ENCODE data around the gene DPP9. TPM values are rescaled to one million over a fixed set of nuclear protein-coding genes. Genes with fewer than 3 reads are reported as not detected.

DPP9 gene
- total and polyA plus RNA-seq, 2 of the 13 experiments (the other 11 are each of a cell fraction or from before 2014, with no cell fraction given) = 8.4 to 25.8 TPM

DNA sequence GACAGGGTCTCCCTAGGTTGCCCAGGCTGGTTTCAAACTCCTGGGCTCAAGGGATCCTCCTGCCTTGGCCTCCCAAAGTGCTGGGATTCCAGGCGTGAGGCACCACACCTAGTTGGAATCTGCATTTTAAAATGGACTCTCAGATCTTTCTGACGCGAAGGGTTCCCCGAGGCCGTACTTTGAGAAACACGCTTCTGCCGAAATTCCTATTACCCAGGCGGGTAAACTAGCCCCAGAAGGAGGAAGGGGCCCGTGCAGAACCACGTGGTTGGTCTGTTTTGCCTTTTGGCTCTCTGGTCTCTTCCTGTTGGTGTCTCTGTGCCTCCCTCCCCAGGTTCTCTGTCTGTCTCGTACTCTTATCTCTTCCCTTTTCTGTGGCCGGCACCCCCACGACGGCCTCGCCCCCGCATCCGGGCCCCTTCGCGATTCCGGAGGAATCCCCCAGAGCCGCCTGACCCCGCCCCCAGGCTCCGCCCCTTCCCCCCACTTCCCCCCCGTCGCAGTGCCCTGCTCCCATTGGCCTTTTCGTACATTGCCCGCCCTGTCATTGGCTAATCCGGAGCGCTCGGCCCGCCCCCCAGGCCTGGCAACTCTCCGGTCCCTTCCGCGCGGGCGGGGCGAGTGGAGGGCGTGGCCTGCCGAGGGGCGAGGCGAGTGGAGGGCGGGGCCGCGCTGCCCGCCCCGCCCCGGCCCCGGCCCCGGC, 84.7 kb downstream of the DPP9 start, which contains the start of gene TNFAIP8L1 (continued):
- no peak for TF ChIP-seq NKX3-1 (CRISPR knock-in tag; IDR thresholded peaks at IDR 0.05)
- TF ChIP-seq FOXC1 (CRISPR knock-in tag; IDR thresholded peaks at IDR 0.05; ENCODE audit: borderline replicate concordance) = no peak; the same call in 1 of the 2 replicates
- TF ChIP-seq IRF2 (CRISPR knock-in tag; IDR thresholded peaks at IDR 0.05) = no peak
- TF ChIP-seq, protein P1, sequence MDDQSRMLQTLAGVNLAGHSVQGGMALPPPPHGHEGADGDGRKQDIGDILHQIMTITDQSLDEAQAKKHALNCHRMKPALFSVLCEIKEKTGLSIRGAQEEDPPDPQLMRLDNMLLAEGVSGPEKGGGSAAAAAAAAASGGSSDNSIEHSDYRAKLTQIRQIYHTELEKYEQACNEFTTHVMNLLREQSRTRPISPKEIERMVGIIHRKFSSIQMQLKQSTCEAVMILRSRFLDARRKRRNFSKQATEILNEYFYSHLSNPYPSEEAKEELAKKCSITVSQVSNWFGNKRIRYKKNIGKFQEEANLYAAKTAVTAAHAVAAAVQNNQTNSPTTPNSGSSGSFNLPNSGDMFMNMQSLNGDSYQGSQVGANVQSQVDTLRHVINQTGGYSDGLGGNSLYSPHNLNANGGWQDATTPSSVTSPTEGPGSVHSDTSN (CRISPR knock-in tag; IDR thresholded peaks at IDR 0.05; ENCODE audit: borderline replicate concordance) = no peak
- TF ChIP-seq ZNF850 (CRISPR knock-in tag; conservative IDR thresholded peaks at IDR 0.05) = no peak
- TF ChIP-seq, protein P2, sequence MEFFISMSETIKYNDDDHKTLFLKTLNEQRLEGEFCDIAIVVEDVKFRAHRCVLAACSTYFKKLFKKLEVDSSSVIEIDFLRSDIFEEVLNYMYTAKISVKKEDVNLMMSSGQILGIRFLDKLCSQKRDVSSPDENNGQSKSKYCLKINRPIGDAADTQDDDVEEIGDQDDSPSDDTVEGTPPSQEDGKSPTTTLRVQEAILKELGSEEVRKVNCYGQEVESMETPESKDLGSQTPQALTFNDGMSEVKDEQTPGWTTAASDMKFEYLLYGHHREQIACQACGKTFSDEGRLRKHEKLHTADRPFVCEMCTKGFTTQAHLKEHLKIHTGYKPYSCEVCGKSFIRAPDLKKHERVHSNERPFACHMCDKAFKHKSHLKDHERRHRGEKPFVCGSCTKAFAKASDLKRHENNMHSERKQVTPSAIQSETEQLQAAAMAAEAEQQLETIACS (CRISPR knock-in tag; IDR thresholded peaks at IDR 0.05) = no peak
- no peak for TF ChIP-seq NFIB (CRISPR knock-in tag; IDR thresholded peaks at IDR 0.05; ENCODE audit: borderline replicate concordance)
- TF ChIP-seq RAD51 (IDR thresholded peaks at IDR 0.05; ENCODE audit: borderline replicate concordance) = peak; percentile 20; the same call in 1 of the 2 replicates
- TF ChIP-seq, protein P3, sequence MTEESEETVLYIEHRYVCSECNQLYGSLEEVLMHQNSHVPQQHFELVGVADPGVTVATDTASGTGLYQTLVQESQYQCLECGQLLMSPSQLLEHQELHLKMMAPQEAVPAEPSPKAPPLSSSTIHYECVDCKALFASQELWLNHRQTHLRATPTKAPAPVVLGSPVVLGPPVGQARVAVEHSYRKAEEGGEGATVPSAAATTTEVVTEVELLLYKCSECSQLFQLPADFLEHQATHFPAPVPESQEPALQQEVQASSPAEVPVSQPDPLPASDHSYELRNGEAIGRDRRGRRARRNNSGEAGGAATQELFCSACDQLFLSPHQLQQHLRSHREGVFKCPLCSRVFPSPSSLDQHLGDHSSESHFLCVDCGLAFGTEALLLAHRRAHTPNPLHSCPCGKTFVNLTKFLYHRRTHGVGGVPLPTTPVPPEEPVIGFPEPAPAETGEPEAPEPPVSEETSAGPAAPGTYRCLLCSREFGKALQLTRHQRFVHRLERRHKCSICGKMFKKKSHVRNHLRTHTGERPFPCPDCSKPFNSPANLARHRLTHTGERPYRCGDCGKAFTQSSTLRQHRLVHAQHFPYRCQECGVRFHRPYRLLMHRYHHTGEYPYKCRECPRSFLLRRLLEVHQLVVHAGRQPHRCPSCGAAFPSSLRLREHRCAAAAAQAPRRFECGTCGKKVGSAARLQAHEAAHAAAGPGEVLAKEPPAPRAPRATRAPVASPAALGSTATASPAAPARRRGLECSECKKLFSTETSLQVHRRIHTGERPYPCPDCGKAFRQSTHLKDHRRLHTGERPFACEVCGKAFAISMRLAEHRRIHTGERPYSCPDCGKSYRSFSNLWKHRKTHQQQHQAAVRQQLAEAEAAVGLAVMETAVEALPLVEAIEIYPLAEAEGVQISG (CRISPR knock-in tag; IDR thresholded peaks at IDR 0.05) = no peak
- no peak for TF ChIP-seq HMGA1 (CRISPR knock-in tag; conservative IDR thresholded peaks at IDR 0.05)
- no peak for TF ChIP-seq XRCC5 (optimal IDR thresholded peaks at IDR 0.05; ENCODE audit: low read length)
- TF ChIP-seq ZFY (CRISPR knock-in tag; IDR thresholded peaks at IDR 0.05) = no peak
- TF ChIP-seq, protein P4, sequence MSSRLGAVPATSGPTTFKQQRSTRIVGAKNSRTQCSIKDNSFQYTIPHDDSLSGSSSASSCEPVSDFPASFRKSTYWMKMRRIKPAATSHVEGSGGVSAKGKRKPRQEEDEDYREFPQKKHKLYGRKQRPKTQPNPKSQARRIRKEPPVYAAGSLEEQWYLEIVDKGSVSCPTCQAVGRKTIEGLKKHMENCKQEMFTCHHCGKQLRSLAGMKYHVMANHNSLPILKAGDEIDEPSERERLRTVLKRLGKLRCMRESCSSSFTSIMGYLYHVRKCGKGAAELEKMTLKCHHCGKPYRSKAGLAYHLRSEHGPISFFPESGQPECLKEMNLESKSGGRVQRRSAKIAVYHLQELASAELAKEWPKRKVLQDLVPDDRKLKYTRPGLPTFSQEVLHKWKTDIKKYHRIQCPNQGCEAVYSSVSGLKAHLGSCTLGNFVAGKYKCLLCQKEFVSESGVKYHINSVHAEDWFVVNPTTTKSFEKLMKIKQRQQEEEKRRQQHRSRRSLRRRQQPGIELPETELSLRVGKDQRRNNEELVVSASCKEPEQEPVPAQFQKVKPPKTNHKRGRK (CRISPR knock-in tag; IDR thresholded peaks at IDR 0.05) = no peak
- TF ChIP-seq, protein P5, sequence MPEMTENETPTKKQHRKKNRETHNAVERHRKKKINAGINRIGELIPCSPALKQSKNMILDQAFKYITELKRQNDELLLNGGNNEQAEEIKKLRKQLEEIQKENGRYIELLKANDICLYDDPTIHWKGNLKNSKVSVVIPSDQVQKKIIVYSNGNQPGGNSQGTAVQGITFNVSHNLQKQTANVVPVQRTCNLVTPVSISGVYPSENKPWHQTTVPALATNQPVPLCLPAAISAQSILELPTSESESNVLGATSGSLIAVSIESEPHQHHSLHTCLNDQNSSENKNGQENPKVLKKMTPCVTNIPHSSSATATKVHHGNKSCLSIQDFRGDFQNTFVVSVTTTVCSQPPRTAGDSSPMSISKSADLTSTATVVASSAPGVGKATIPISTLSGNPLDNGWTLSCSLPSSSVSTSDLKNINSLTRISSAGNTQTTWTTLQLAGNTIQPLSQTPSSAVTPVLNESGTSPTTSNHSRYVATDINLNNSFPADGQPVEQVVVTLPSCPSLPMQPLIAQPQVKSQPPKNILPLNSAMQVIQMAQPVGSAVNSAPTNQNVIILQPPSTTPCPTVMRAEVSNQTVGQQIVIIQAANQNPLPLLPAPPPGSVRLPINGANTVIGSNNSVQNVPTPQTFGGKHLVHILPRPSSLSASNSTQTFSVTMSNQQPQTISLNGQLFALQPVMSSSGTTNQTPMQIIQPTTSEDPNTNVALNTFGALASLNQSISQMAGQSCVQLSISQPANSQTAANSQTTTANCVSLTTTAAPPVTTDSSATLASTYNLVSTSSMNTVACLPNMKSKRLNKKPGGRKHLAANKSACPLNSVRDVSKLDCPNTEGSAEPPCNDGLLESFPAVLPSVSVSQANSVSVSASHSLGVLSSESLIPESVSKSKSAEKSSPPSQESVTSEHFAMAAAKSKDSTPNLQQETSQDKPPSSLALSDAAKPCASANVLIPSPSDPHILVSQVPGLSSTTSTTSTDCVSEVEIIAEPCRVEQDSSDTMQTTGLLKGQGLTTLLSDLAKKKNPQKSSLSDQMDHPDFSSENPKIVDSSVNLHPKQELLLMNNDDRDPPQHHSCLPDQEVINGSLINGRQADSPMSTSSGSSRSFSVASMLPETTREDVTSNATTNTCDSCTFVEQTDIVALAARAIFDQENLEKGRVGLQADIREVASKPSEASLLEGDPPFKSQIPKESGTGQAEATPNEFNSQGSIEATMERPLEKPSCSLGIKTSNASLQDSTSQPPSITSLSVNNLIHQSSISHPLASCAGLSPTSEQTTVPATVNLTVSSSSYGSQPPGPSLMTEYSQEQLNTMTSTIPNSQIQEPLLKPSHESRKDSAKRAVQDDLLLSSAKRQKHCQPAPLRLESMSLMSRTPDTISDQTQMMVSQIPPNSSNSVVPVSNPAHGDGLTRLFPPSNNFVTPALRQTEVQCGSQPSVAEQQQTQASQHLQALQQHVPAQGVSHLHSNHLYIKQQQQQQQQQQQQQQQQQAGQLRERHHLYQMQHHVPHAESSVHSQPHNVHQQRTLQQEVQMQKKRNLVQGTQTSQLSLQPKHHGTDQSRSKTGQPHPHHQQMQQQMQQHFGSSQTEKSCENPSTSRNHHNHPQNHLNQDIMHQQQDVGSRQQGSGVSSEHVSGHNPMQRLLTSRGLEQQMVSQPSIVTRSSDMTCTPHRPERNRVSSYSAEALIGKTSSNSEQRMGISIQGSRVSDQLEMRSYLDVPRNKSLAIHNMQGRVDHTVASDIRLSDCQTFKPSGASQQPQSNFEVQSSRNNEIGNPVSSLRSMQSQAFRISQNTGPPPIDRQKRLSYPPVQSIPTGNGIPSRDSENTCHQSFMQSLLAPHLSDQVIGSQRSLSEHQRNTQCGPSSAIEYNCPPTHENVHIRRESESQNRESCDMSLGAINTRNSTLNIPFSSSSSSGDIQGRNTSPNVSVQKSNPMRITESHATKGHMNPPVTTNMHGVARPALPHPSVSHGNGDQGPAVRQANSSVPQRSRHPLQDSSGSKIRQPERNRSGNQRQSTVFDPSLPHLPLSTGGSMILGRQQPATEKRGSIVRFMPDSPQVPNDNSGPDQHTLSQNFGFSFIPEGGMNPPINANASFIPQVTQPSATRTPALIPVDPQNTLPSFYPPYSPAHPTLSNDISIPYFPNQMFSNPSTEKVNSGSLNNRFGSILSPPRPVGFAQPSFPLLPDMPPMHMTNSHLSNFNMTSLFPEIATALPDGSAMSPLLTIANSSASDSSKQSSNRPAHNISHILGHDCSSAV (CRISPR knock-in tag; IDR thresholded peaks at IDR 0.05; ENCODE audit: borderline replicate concordance) = no peak
